ENCODE measurements around the gene OSBPL5.

DNA sequence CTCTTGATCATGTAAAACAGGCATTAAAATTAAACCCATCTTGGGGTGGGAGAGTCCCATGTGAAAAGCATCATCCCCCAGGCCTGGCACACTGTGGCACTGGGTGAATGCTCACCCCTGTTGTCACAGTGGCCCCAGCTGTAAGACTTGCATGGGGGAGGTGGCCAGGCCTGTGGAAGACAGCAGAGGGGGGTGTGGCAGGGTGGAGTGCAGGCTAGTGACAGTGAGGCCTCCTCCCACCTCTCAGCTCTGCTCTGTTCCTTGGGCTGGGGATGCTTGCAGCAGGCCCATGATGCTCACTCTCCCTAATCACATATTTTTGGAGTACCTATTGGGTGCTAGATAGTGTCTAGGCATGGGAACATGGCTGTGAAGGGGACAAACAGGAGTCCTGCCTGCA, 10.1 kb upstream of the OSBPL5 start:
- TF ChIP-seq, protein P1, sequence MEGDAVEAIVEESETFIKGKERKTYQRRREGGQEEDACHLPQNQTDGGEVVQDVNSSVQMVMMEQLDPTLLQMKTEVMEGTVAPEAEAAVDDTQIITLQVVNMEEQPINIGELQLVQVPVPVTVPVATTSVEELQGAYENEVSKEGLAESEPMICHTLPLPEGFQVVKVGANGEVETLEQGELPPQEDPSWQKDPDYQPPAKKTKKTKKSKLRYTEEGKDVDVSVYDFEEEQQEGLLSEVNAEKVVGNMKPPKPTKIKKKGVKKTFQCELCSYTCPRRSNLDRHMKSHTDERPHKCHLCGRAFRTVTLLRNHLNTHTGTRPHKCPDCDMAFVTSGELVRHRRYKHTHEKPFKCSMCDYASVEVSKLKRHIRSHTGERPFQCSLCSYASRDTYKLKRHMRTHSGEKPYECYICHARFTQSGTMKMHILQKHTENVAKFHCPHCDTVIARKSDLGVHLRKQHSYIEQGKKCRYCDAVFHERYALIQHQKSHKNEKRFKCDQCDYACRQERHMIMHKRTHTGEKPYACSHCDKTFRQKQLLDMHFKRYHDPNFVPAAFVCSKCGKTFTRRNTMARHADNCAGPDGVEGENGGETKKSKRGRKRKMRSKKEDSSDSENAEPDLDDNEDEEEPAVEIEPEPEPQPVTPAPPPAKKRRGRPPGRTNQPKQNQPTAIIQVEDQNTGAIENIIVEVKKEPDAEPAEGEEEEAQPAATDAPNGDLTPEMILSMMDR (IDR thresholded peaks at IDR 0.05) = no peak
- no peak for TF ChIP-seq POLR2A (IDR thresholded peaks at IDR 0.05)

Data from heart left ventricle (tissue), 13 donors.